IMR-90 (cell line): Measurements from ENCODE around the gene KRTAP19-2. TPM values are rescaled to one million over a fixed set of nuclear protein-coding genes. Genes with fewer than 3 reads are reported as not detected.

Source experiments
- ATAC-seq: fragments of 200-7000 bp; cut with Tn5 transposase; 2 replicates; pipeline ENCODE4 v1.9.1; 2020; ENCODE audit warnings: low read depth, mild to moderate bottlenecking, moderate library complexity
- BruUV-seq: library from RNA; stranded (reverse); fragments of 400-500 nt; replicated peaks from 2 replicates; lab custom pipeline; 2021; lab: Mats Ljungman, UMichigan
- CTCF ChIA-PET: fragments of 300-600 bp; formaldehyde crosslinking; extraction: SDS; loops from one replicate; lab custom pipeline; 2021; ENCODE audit warnings: antibody characterized with exemption; lab: Yijun Ruan, JAX
- POLR2A ChIA-PET: fragments of 300-600 bp; sonication (Branson Sonifier 250); formaldehyde crosslinking; loops from one replicate; lab custom pipeline; 2022; ENCODE audit warnings: antibody characterized with exemption; ENCODE audit not compliant: unreplicated experiment; lab: Charles Lee
- DNase-seq: peaks from one replicate; pipeline ENCODE4 v3.0.0; 2013
- H2AFZ ChIP-seq: replicated peaks from 2 replicates; pipeline ENCODE3; 2013; ENCODE audit warnings: low read length, mild to moderate bottlenecking; ENCODE audit not compliant: poor library complexity
- H2AK5ac ChIP-seq: 2 replicates; pipeline ENCODE4 v1.6.1; 2013; ENCODE audit warnings: low read depth, low read length, inconsistent platforms
- H2AK9ac ChIP-seq: replicated peaks from 2 replicates; pipeline ENCODE3; 2013; ENCODE audit warnings: mild to moderate bottlenecking, low read depth, low read length, moderate library complexity; ENCODE audit not compliant: poor library complexity
- H2BK120ac ChIP-seq: 2 replicates; pipeline ENCODE4 v1.6.1; 2013; ENCODE audit warnings: low read depth, low read length, inconsistent platforms
- H2BK15ac ChIP-seq: 3 replicates; pipeline ENCODE4 v1.6.1; 2013; ENCODE audit warnings: low read depth, low read length, inconsistent platforms
- H2BK20ac ChIP-seq: 2 replicates; pipeline ENCODE4 v1.6.1; 2013; ENCODE audit warnings: low read depth, mild to moderate bottlenecking, inconsistent platforms, low read length, moderate library complexity
- H2BK5ac ChIP-seq: 2 replicates; pipeline ENCODE4 v1.6.1; 2013; ENCODE audit warnings: mild to moderate bottlenecking, low read depth, low read length, inconsistent platforms; ENCODE audit not compliant: poor library complexity, severe bottlenecking
- H3K14ac ChIP-seq: replicated peaks from 2 replicates; pipeline ENCODE4 v1.6.1; 2013; ENCODE audit warnings: low read depth, low read length, inconsistent platforms
- H3K18ac ChIP-seq: 2 replicates; pipeline ENCODE4 v1.6.1; 2013; ENCODE audit warnings: low read depth, low read length, control low read depth
- H3K23ac ChIP-seq: 2 replicates; pipeline ENCODE4 v1.6.1; 2013; ENCODE audit warnings: low read depth, low read length, inconsistent platforms
- H3K27ac ChIP-seq: 2 replicates; pipeline ENCODE4 v1.5.1; 2013; ENCODE audit warnings: mild to moderate bottlenecking, control low read depth, low read length; ENCODE audit not compliant: insufficient read depth
- H3K27me3 ChIP-seq: 2 replicates; pipeline ENCODE4 v1.6.1; 2013; ENCODE audit warnings: low read length; ENCODE audit not compliant: control insufficient read depth, insufficient read depth
- H3K36me3 ChIP-seq: 2 replicates; pipeline ENCODE4 v1.6.1; 2013; ENCODE audit warnings: low read length, mixed read lengths; ENCODE audit not compliant: control insufficient read depth, insufficient read depth
- H3K4ac ChIP-seq: 2 replicates; pipeline ENCODE4 v1.6.1; 2013; ENCODE audit warnings: low read depth, low read length, inconsistent platforms
- H3K4me1 ChIP-seq: 2 replicates; pipeline ENCODE4 v1.6.1; 2013; ENCODE audit warnings: low read length, mixed read lengths; ENCODE audit not compliant: control insufficient read depth, insufficient read depth
- H3K4me2 ChIP-seq: 2 replicates; pipeline ENCODE4 v1.6.1; 2013; ENCODE audit warnings: low read depth, mild to moderate bottlenecking, control low read depth, low read length, moderate library complexity
- H3K4me3 ChIP-seq: 2 replicates; pipeline ENCODE4 v1.5.1; 2013; ENCODE audit warnings: low read depth, mild to moderate bottlenecking, control low read depth, low read length, moderate library complexity; ENCODE audit not compliant: insufficient read depth
- H3K56ac ChIP-seq: 2 replicates; pipeline ENCODE4 v1.6.1; 2013; ENCODE audit warnings: low read length, inconsistent platforms; ENCODE audit not compliant: insufficient read depth; ENCODE audit errors: extremely low read depth
- H3K79me1 ChIP-seq, 2 experiments: 2 replicates each; pipeline ENCODE4 v1.6.1; 2013; ENCODE audit warnings: low read length in 2 of 2, inconsistent platforms in 1 of 2, low read depth in 1 of 2
- H3K9ac ChIP-seq: 2 replicates; pipeline ENCODE4 v1.6.1; 2013; ENCODE audit warnings: low read depth, low read length, control low read depth
- H3K9me1 ChIP-seq: 2 replicates; pipeline ENCODE4 v1.6.1; 2013; ENCODE audit warnings: low read length, inconsistent platforms; ENCODE audit not compliant: insufficient read depth
- H3K9me3 ChIP-seq: 2 replicates; pipeline ENCODE4 v1.6.1; 2013; ENCODE audit warnings: low read length; ENCODE audit not compliant: control insufficient read depth, insufficient read depth
- H4K20me1 ChIP-seq: 2 replicates; pipeline ENCODE4 v1.6.1; 2013; ENCODE audit warnings: low read length, inconsistent platforms; ENCODE audit not compliant: insufficient read depth
- H4K5ac ChIP-seq: 2 replicates; pipeline ENCODE4 v1.6.1; 2013; ENCODE audit warnings: mild to moderate bottlenecking, low read depth, low read length, control low read depth
- H4K8ac ChIP-seq, 2 experiments: 2 replicates each; pipeline ENCODE4 v1.6.1; 2013; ENCODE audit warnings: low read depth in 2 of 2, low read length in 2 of 2, control low read depth in 1 of 2, inconsistent platforms in 1 of 2
- H4K91ac ChIP-seq: 2 replicates; pipeline ENCODE4 v1.6.1; 2013; ENCODE audit warnings: low read depth, low read length, inconsistent platforms; ENCODE audit not compliant: insufficient read depth
- BHLHE40 ChIP-seq: fragments of 150-350 bp; IDR thresholded peaks from 2 replicates; pipeline ENCODE4 v1.6.1; 2016; ENCODE audit warnings: mild to moderate bottlenecking, low read depth, low read length
- CHD1 ChIP-seq: IDR thresholded peaks from 2 replicates; pipeline ENCODE4 v1.6.1; 2012; ENCODE audit warnings: low read depth, low read length, improper control_type of control experiment
- MAFK ChIP-seq: IDR thresholded peaks from 2 replicates; pipeline ENCODE4 v1.6.1; 2012; ENCODE audit warnings: low read depth, low read length, improper control_type of control experiment
- MAZ ChIP-seq: IDR thresholded peaks from 2 replicates; pipeline ENCODE4 v1.6.1; 2012; ENCODE audit warnings: low read depth, mild to moderate bottlenecking, low read length, improper control_type of control experiment, moderate library complexity, borderline replicate concordance
- NFE2L2 ChIP-seq: fragments of 150-350 bp; IDR thresholded peaks from 2 replicates; pipeline ENCODE4 v1.6.1; 2016; ENCODE audit warnings: low read depth, mild to moderate bottlenecking, low read length
- RAD21 ChIP-seq: IDR thresholded peaks from 2 replicates; pipeline ENCODE4 v1.6.1; 2012; ENCODE audit warnings: low read length, improper control_type of control experiment
- RCOR1 ChIP-seq: IDR thresholded peaks from 2 replicates; pipeline ENCODE4 v1.6.1; 2012; ENCODE audit warnings: mild to moderate bottlenecking, low read length, improper control_type of control experiment; ENCODE audit not compliant: insufficient replicate concordance
- RFX5 ChIP-seq: IDR thresholded peaks from 2 replicates; pipeline ENCODE4 v1.8.0; 2012; ENCODE audit warnings: low read depth, mild to moderate bottlenecking, low read length, moderate library complexity
- SMC3 ChIP-seq: fragments of 150-350 bp; IDR thresholded peaks from 2 replicates; pipeline ENCODE4 v1.6.1; 2016; ENCODE audit warnings: low read depth, mild to moderate bottlenecking, antibody characterized with exemption, low read length, moderate library complexity
- WGBS, 2 experiments: methylation state at CpG; one replicate each; pipeline versions ENCODE4 v1.1.5 to v1.1.7; 2013; ENCODE audit warnings: missing lambda C conversion rate in 2 of 2; ENCODE audit not compliant: insufficient read length in 1 of 2; ENCODE audit errors: extremely low coverage in 2 of 2; 5-methylcytosine and 5-hydroxymethylcytosine counted together
- dilution Hi-C: fragments of 300-500 bp; cut with HindIII; formaldehyde crosslinking; loops from one replicate; pipeline ENCODE4 v1.14.3; 2018; ENCODE audit warnings: low sequenced_read_pairs; ENCODE audit not compliant: unreplicated experiment
- in situ Hi-C: fragments of 300-500 bp; cut with MboI; formaldehyde crosslinking; loops from 3 replicates; pipeline ENCODE4 v1.14.3; 2019; ENCODE audit warnings: low sequenced_read_pairs, inconsistent platforms, mixed read lengths
- intact Hi-C: fragments of 100-400 bp; cut with micrococcal nuclease; formaldehyde crosslinking; loops from 2 replicates; pipeline ENCODE4 v1.10.0; 2022
- polyA plus RNA-seq, 3 experiments: library from polyadenylated mRNA; depleted of rRNA; stranded (reverse); fragments of >200 nt; gene quantifications; 2 replicates each; pipeline ENCODE4 v1.2.3, GENCODE V29; 2012; ENCODE audit warnings: low replicate concordance in 1 of 3
- total RNA-seq: library from RNA; depleted of rRNA; stranded (reverse); fragments of >200 nt; gene quantifications from 2 replicates; pipeline ENCODE4 v1.2.3, GENCODE V29; 2012
- TF ChIP-seq, protein P1 (sequence below): fragments of 150-350 bp; IDR thresholded peaks from 2 replicates; pipeline ENCODE4 v1.6.1; 2016; ENCODE audit warnings: low read depth, mild to moderate bottlenecking, low read length, moderate library complexity, borderline replicate concordance
- TF ChIP-seq, protein P2 (sequence below): fragments of 150-350 bp; IDR thresholded peaks from 2 replicates; pipeline ENCODE4 v1.6.1; 2017; ENCODE audit warnings: mild to moderate bottlenecking, antibody characterized with exemption, low read length, low read depth
- TF ChIP-seq, protein P3 (sequence below): conservative IDR thresholded peaks from 2 replicates; pipeline ENCODE4 v1.5.1; 2012; ENCODE audit warnings: mild to moderate bottlenecking, low read depth, low read length, improper control_type of control experiment

The KRTAP19-2 gene
- total and polyA plus RNA-seq, 2 of the 4 experiments (the other 2 are of a cell fraction) = not detected

GRCh38 chr21:30486180-30486579 is 1.1 kb downstream of the KRTAP19-2 start:
- Histone ChIP-seq H4K91ac (no peak overlapping the region), H3K9me3 (peaks cover 19% of the 10 kb centered on the region), H2BK15ac (no peak overlapping the region), H2AK5ac (no peak overlapping the region), H3K4me3 (no peak overlapping the region), H3K27ac (no peak overlapping the region), H4K5ac (no peak overlapping the region), H3K18ac (no peak overlapping the region), H3K27me3 (no peaks in the 10 kb centered on the region), H2BK20ac (no peak overlapping the region), H2BK120ac (no peak overlapping the region), H4K8ac (no peak overlapping the region), H3K36me3 (no peaks in the 10 kb centered on the region), H2BK5ac (no peak overlapping the region), H3K56ac (no peak overlapping the region), H3K9ac (no peak overlapping the region), H3K4me1 (no peaks in the 10 kb centered on the region), H3K79me1 (no peaks in the 10 kb centered on the region), H4K20me1 (no peaks in the 10 kb centered on the region), H3K23ac (no peak overlapping the region), H3K4ac (no peak overlapping the region), H3K4me2 (no peak overlapping the region), H3K14ac (no peak overlapping the region), H2AFZ (no peak overlapping the region), H3K9me1 (no peaks in the 10 kb centered on the region), H2AK9ac (no peak overlapping the region)
- POLR2A ChIA-PET = no interaction called here
- WGBS, 2 experiments = 20% methylated on average over 1 of the region's 2 CpGs; no CpG with 5 or more reads in 1 of the 2 experiments
- ATAC-seq = no peak
- no TSS peak for BruUV-seq
- TF ChIP-seq, protein P1, sequence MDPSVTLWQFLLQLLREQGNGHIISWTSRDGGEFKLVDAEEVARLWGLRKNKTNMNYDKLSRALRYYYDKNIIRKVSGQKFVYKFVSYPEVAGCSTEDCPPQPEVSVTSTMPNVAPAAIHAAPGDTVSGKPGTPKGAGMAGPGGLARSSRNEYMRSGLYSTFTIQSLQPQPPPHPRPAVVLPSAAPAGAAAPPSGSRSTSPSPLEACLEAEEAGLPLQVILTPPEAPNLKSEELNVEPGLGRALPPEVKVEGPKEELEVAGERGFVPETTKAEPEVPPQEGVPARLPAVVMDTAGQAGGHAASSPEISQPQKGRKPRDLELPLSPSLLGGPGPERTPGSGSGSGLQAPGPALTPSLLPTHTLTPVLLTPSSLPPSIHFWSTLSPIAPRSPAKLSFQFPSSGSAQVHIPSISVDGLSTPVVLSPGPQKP = no peak
- TF ChIP-seq CHD1 (no peak), SMC3 (no peak), MAFK (no peak), RFX5 (no peak), BHLHE40 (no peak), RCOR1 (no peak), NFE2L2 (no peak), MAZ (no peak), RAD21 (no peak)
- TF ChIP-seq, protein P2, sequence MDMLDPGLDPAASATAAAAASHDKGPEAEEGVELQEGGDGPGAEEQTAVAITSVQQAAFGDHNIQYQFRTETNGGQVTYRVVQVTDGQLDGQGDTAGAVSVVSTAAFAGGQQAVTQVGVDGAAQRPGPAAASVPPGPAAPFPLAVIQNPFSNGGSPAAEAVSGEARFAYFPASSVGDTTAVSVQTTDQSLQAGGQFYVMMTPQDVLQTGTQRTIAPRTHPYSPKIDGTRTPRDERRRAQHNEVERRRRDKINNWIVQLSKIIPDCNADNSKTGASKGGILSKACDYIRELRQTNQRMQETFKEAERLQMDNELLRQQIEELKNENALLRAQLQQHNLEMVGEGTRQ = no peak
- TF ChIP-seq, protein P3, sequence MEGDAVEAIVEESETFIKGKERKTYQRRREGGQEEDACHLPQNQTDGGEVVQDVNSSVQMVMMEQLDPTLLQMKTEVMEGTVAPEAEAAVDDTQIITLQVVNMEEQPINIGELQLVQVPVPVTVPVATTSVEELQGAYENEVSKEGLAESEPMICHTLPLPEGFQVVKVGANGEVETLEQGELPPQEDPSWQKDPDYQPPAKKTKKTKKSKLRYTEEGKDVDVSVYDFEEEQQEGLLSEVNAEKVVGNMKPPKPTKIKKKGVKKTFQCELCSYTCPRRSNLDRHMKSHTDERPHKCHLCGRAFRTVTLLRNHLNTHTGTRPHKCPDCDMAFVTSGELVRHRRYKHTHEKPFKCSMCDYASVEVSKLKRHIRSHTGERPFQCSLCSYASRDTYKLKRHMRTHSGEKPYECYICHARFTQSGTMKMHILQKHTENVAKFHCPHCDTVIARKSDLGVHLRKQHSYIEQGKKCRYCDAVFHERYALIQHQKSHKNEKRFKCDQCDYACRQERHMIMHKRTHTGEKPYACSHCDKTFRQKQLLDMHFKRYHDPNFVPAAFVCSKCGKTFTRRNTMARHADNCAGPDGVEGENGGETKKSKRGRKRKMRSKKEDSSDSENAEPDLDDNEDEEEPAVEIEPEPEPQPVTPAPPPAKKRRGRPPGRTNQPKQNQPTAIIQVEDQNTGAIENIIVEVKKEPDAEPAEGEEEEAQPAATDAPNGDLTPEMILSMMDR = no peak
- in situ Hi-C loops (no loop called here), dilution Hi-C loops (no loop called here), intact Hi-C loops (no loop called here)
- no peak for DNase-seq
- CTCF ChIA-PET = interaction anchor here (0.6 kb wide), 1 partner anchor 1802 kb away, joined by 3 read pairs; no protein-coding TSS in a partner anchor
